Pons (tissue), 1 donor: ENCODE measurements around the gene EIF5AL1.
"Not testable (repeated sequence)": the region's sequence is repeated elsewhere in the genome, so short reads cannot be mapped to it uniquely, and the experiment has no call there.

Experiments used
- DNase-seq: peaks from one replicate; pipeline ENCODE4 v3.0.0-alpha.2; 2016; ENCODE audit warnings: low spot score

Gene EIF5AL1

DNA sequence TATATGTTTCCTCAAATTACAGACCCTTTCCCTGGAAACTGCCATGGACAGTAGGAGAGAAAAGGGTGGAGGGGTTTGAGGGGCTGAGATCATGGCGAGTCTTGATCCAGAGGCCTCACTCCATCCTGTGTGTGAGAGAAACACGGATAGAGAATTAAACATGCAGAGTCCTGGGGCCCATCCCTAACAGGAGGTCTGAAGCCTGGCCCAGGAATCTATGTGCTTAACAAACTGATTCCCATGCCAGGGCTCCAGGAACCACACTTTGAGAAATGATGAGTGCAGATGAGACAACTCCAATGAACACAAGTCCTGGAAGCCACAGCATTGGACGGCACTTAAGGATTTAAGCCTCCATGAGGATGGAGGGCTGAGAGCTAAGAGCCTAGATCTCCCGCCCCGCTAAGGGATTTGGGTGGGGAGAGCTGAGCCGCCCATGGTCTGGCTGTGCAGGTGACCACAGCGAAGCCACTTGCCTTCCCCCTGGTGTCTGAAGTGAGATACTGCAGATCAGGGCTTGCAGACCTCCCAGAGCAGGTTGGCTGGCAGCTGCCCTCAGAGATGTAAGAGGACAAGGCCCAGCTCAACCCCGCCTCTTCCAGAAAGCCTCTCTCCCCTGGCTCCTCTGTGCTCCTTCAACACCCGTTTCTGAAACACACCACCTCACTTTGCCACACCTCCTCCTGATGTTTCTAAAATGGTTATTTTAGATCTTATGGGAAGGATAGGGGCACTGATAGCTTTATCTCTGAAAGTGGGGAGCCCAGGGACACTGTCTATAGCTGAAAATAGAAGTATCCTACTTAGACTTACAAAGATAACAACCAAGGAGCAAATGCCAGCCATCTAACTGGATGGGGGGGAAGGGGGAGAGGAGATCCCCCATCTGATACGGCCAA, 24.8 kb upstream of the EIF5AL1 start:
- DNase-seq = no peak

DNA sequence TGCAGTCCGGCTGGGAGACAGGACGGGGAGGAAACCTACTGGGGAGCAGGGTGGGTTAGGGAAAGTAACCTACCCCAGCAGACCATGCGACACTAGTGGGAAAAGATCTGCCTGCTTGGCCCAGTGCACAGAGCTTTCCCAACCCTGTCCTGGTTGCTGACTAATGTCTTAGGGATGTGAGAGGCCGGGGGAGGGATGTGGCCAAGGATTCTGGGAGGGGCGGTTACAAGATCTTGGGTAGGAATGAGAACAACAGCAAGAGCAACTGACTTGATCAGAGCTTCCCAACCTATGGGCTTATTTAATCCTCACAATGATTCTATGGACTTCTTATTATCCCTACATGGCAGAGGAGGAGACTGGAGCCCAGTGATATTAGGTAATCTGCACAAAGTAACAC, 24.0 kb upstream of the EIF5AL1 start:
- DNase-seq = no peak

DNA sequence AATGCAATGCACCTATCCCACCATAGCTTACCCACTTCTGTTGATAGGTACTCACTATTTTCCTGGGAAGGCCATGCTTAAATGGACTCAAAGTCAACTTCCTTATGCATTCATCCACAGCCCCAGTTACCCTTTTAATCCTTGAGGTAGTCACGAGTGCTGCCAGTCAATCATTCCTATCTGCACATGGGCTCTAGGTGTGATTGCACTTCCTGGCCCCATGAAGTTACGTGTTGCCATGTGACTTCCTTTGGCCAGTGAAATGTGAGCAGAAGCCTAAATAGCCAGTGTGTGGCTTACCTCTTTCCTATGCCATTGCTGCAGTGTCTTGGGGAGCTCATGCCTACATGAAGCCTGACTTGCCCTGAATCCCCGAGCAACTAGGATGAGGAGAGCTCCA, 23.5 kb upstream of the EIF5AL1 start:
- no peak for DNase-seq

DNA sequence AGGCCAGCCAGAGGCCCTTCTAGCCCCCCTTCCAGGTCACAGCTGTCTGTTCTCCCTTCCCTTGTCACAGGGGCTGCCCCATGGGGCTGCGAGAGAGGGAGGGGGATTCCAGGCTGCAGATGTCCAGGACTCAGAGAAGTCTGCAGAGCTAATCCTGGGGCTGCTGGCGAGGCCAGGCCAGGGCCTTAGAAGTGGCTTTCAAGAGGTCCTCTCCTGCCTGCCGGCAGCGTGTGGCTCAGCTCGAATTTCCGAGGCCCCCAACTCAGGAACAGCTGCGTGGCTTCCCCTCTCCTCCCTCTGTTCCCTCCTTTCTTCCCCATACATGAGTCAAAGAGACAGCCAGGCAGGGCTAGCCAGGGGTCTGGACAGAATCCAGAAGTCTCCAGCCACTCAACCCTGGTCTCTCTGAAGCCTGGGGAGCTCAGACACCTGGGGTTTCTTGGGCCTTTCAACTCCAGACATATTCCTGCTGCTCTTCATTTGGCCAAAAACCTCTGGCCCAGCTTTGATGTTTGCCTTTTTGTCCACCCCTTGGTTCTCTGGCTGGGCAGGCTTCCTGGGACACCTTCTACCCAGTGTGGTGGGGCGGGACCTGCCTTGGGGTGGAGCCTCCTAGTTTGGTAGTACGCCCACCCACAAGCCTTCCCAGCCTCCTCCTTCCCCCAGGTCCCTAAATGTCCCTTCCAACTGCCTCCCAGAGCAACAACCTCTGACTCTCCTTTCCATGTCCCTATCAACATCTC, 21.8 kb upstream of the EIF5AL1 start:
- DNase-seq = no peak

DNA sequence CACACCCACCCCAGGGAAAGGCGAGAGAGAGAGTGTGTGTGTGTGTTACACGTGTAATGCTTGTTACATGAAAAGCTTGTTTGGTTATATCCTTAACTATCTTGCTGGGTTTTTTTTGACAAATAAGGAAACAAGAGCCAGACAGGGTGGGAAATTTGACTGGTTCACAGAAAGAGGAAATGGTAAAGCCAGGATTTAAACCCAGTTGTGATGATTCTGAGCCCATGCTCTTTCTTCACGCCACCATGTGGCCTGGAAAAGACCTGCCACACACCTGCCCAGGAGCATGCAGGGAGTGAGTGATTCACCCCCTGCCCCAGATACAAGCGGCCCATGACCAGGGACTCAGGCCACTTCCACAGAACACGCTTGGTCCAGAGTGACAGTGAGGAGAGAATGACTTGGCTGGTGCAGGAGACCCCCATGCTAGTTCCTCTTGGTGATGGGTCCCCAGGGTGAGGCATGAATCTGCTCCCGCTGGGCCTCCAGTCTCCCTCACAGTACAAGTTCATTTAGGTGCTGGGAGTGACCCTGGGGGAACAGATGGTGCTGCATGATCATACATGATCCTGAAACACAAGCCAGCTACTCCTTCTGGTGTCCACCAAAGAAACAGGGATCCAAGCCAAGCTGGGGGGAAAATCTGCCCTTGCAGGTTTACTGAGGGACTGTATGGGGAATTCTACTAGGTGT, 21.0 kb upstream of the EIF5AL1 start:
- DNase-seq = no peak

DNA sequence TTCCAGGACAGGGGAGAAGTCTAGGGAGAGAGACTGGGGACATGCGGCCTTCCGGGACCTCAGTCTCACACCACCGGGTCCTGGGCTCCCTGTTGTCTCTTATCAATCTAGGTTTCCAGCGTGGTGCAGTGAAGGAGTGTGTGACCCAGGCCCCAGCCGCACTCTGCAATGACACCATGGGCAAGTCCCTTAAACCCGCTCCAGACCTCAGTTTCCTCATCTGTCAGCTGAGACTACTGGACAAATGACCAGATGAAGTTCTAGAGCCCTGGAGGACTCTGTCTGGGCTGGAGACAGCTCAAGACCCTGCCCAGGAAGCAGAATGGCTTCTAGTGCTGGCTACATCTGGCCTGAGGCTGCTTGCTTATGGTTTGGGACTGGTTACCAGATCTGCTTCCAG, 20.1 kb upstream of the EIF5AL1 start:
- no peak for DNase-seq

DNA sequence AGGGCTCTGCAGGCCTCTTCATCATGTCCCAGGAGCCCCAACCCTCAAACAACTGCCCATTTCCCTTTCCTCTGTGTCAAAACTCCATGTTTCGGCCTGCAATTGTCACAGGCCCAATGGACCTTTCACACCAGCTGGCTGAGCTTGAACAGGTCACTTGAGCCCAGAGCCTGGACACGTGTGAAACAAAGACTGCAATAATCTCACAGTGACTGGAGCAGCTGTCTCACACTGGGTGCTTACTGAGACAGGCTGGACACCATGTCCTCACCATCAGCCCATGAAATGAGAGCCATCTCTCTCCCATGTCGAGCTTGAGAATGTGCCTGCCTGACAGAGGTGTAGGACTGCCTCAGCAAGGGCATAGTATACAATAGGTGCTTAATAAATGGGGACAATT, 19.5 kb upstream of the EIF5AL1 start:
- DNase-seq = no peak

DNA sequence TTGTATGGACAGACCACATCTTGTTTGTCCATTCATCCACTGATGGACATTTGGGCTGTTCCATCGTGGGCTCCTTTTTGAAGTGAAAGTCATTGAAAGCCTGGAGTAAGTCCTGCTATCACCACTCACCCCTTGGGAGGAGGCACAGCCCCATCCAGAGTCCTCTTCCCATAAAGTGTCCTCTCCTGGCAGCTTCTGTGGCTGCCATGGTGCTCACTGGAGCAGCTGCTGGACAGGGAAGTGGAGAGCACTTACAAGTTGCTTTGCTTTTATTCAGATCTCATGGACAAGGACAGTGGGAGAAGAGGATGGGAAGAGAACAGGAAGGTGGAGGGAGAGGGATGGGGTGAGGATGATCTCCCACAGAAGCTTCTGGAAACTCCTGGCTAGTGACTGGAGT, 18.5 kb upstream of the EIF5AL1 start:
- DNase-seq = no peak

DNA sequence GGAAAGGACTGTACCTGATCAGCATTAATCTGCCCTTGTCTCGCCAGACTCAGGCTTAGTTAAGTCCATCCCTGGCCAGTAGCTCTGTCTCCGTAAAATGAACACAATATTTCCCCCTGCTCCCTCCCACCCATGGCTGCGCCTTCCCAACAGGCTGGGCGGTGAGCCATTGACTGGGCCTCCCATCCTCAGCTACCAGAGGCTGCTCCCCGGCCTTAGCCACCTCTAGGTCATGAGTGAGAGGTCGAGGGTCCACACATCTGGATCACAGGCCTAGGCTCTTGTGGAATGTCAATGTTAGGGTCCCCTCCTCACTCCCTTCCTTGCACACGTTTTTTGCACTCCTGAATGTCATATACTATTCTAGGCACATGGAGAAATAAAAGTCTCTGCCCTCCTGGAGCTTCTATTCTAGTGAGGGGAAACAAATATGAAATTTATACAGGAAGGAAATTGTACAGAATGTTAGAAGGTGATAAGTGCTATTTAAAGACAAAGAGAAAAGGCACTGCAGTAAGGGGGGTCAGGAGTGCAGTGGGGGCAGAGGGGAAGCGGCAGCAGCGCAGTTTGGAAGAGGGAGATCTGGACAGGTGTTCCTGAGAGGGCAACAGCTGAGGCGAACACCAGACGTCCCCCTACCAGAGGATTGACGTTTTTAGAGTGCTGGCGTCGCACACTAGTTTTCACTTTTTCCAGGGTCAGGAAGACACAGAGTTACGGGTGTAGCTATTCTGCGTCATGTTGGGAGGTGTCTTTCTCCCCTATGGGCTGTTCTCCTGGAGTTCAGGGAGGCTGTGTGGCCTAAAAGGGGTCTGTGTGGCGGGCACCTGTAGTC, 17.2 kb upstream of the EIF5AL1 start:
- DNase-seq = no peak

DNA sequence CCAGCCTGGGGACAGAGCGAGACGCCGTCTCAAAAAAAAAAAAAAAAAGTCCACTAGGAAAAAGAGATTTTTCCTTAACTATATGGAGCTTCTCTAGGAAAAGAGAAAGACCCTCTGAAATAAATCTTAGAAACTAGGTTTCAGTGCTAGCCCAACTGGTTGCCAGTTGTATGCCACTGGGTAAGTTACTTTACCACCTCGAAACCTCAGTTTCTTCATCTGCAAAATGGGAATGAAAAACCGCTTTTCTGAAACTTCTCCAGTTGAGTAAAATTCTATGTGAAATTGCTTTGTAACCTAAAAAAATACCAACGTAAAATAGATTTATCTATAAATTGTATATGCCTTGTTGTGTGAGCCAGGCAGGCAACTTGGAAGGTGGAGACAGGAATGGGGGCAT, 16.5 kb upstream of the EIF5AL1 start:
- DNase-seq = no peak

DNA sequence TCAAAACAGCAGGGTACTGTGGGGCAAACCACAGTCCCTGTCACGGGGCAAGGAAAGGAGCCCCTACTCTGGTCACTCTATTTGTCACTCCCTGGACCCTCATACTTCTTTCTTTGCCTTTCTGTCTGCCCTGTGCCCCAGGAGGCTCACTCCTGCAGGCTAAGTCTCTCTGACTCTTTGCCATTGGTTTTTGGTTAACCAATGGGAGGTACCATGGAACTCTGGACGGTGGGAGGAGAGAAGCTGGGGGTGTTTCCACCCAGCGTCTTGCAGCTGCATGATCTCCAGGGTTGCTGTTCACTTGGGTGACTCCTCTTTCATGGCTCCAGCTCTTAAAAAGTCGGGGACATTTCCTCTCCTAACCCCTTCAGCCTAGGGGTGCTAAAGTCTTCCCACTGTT, 15.4 kb upstream of the EIF5AL1 start:
- DNase-seq = no peak

DNA sequence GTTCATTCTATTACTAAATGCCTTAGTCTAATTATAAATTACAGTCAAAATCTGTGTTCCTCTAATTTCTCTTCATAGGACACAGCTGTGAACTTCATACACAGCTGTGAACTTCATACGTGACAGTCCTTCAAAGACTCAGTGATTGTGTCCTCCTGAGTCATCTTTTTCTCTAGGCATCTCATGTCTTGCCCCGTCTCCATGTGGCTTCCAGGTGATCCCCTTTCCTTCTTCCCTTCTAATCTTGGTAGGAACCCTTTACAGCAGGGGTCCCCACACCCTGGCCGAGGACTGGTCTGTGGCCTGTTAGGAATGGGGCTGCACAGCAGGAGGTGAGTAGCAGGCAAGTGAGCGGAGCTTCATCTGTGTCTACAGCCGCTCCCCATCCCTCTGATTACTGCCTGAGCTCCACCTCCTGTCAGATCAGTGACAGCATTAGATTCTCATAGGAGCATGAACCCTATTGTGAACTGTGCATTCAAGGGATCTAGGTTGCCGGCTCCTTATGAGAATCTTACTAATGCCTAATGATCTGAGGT, 14.0 kb upstream of the EIF5AL1 start:
- no peak for DNase-seq

DNA sequence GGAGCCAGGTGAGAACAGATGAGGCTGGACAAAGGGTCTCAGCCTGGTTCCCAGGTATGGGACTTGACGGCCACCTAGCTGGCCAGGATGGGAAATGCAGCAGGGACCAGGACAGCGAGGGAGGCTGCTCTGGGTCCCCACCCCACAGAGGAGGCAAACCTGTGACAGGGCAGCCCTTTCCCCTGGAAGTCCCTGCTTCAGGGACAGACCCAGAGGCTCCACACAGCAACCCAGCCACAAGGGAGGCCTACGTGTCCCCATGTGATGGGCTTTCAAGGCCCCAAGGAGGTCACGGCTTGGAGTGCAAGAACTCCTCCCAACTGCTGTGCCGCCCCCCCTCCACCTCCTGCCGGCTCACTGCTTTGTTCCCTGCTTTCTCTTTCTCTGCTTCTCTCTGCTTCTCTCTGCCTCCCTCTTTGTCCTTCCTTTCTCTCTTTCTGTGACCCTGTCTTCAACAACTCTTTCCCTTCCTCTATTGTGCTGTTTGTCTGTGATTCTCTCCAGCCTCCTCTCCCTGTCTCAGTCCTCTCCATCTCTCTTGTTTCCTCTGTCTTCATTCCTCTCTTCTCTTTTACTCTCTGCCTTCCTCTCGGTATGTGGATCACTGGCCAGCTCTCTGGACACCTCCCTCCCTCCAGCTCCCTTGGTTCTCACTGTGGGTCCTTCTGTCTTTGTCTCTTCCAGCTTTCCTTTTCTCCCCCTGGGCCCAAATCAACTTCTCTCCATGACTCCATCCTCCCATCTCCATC, 9.6 kb upstream of the EIF5AL1 start:
- no peak for DNase-seq

DNA sequence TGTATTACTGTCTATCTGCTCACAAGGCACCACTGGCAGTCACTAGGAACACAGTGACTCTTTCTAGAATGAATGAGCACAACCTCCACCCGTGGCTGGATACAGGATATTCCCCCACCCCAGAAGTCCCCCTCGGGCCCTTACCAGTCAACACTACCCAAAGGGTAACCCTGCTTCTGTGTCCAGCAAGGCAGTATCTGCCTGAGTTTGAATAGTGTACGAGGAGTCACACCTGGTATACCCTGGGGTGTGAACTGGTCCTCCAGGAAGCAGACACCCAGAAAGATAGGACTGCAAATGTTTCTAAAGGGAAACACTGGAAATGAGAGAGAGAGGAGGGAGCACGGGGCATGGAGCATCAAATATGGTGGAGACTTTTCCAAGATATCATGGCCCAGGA, 8.5 kb upstream of the EIF5AL1 start:
- DNase-seq = not testable (repeated sequence)

DNA sequence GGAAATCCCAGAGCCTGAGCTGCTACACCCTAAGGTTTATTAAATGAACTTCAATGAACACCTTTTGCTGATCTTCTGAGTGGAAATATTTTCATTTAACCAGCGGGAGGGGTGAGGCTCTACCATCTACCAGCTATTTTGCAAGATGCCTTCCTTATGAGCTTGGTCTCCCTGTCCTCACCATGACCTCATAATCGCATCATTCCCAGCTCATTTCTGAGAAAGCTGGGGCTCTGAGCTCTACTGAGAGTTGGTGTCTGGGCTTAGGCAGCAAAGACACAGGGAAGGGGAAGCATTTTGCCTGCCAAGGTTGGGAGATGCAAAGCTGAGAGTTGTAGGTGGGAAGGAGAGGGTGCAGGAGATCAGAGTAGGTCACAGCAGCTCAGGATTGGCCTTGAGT, 7.8 kb upstream of the EIF5AL1 start:
- DNase-seq = not testable (repeated sequence)

DNA sequence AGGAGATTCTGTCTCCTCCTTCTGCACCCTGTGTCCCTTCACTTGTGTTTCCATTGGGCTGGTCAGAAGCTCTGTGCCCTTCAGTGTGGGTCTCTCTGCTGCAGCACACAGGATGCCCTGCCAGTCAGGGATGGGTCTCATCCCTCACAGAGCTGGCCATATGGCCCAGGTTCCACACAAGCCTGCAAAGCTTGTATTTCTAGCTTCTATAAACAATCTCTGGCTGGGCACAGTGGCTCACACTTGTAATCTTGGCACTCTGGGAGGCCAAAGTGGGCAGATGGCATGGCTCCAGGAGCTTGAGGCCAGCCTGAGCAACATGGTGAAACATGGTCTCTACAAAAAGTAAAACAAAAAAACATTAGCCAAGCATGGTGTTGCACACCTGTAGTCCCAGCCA, 7.0 kb upstream of the EIF5AL1 start:
- DNase-seq = not testable (repeated sequence)

DNA sequence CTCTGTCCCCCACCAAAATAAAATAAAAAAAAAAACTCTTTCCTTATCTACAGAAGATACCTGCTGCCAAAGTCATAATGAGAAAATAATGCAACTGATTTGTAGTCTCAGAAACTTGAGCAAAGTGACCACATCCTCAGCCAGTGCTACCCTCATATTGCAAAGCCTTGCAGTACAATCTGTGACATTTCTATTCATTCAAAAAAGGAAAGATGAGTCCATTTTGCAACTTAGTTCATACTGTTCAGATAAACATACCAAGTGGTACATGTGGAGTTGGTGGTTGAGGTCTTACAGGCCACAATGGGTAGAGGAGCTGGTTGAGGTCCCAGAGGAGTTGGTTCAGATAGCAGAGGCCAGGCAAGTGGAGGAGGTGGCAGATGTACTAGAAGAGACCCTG, 6.5 kb upstream of the EIF5AL1 start:
- DNase-seq = no peak

DNA sequence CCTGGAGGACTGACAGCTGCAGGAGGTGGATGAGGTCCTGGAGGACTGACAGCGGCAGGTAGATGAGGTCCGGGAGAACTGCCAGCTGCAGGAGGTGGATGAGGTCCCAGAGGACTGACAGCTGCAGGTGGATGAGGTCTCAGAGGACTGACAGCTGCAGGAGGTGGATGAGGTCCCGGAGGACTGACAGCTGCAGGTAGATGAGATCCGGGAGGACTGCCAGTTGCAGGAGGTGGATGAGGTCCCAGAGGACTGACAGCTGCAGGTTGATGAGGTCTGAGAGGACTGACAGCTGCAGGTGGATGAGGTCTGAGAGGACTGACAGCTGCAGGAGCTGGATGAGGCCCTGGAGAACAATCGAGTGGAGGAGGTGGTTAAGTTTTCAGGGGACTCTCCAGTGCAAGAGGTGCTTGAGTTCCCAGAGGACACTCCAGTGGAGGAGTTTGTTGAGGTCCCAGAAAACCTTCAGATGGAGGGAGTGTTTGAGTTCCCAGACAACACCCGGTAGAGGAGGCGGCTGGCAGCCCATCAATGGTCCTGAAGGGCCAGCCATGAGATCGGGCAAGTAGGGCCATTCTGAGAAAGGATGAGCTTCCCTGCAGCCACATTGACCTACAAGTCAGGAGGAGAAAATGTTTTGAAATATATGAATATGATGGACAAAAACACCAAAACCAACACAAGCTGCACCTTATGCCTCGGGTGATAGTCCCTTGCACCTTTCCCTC, 4.7 kb upstream of the EIF5AL1 start:
- DNase-seq = no peak

DNA sequence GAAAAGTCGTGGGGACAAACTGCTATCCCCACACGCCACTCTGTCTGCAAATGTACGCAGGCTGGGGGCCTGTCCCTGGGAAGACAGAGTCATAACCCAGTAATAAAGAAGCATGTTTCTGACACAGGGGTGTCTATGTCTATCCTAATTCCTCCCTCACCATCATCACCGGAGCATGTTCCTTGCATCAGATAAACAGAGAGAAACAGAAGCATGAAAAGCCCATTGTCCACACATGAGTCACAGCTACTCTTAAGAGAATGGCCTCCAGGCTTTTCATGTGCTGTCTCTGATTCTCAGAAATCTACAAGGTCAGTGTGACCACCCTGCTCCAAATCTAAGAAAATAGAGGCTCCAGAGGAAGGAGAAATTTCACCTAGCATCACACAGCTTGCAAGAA, 4.1 kb upstream of the EIF5AL1 start:
- DNase-seq = not testable (repeated sequence)

DNA sequence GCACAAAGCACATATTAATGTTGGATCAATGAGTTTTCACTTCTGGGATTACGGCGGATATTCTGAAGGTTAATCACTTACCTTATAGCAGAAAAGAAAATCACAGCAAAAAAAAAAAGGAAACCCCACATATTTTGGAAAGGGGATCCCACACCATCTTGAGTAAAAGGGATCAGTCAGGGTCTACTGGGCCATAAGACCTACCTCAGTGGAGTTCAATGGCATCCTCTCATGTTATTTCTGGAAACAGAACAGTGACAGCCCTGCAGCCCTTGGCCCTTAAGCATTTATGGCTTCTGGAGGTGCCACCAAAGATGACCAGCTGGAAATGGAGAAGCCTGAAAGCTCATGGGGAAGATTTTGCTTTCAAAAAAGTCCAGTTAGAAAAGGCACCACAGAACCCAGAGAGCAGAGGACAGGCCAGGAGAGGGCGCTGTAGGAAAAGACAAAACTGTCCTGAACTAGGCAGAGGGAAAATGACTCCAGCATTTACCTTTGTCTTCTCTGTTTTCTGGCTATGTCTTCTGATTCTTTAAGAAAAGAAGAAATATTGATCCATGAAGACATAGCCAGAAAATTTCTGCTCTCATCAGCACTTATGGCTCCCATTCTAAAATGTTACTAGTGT, 2.9 kb upstream of the EIF5AL1 start:
- not testable (repeated sequence) for DNase-seq
